ENCODE data around the gene ZKSCAN8.
"Not testable (repeated sequence)": the region's sequence is repeated elsewhere in the genome, so short reads cannot be mapped to it uniquely, and the experiment has no call there.

Gene ZKSCAN8

GRCh38 chr6:28141500-28142329, at the start of gene ZKSCAN8:
TSS of gene ZKSCAN8 (plus strand) at chr6:28141883. CDS start at chr6:28148408, 6,525 bp downstream.
- peak; percentile 67 to 95 (median 82) for DNase-seq
- intact Hi-C loops (cut with DNase I), result no loop called here

GRCh38 chr6:28102222-28102621, 39.5 kb upstream of the ZKSCAN8 start:
- DNase-seq, result not testable (repeated sequence)

GRCh38 chr6:28102699-28103098, 39.0 kb upstream of the ZKSCAN8 start:
- DNase-seq; intact Hi-C loops (cut with DNase I): not testable (repeated sequence)

More at GRCh38 chr6:28102222-28102621, 39.5 kb upstream of the ZKSCAN8 start:
- intact Hi-C loops (cut with DNase I), result not testable (repeated sequence)

- intact Hi-C loops (cut with DNase I), result no loop called here
- DNase-seq, result peak; percentile 49 to 92 (median 84)
Measured at GRCh38 chr6:28104392-28105244, 37.1 kb upstream of the ZKSCAN8 start.

- intact Hi-C loops (cut with DNase I), result no loop called here
Measured at GRCh38 chr6:28105245-28105639, 36.4 kb upstream of the ZKSCAN8 start.

GRCh38 chr6:28107506-28107905, 34.2 kb upstream of the ZKSCAN8 start:
- peak in 24 of 42 donors; percentile 7 to 57 (median 32) for DNase-seq
- intact Hi-C loops (cut with DNase I), result no loop called here

More at GRCh38 chr6:28105245-28105639, 36.4 kb upstream of the ZKSCAN8 start:
- no peak for DNase-seq

GRCh38 chr6:28111964-28112363, 29.7 kb upstream of the ZKSCAN8 start:
- no peak for DNase-seq
- intact Hi-C loops (cut with DNase I), result no loop called here

GRCh38 chr6:28115799-28116198, 25.9 kb upstream of the ZKSCAN8 start:
- intact Hi-C loops (cut with DNase I), result no loop called here
- DNase-seq, result no peak

GRCh38 chr6:28117386-28118050, 24.2 kb upstream of the ZKSCAN8 start:
- peak in 1 of 42 donors; percentile 28 for DNase-seq
- intact Hi-C loops (cut with DNase I), result no loop called here

GRCh38 chr6:28118217-28118616, 23.5 kb upstream of the ZKSCAN8 start:
- intact Hi-C loops (cut with DNase I), result no loop called here
- no peak for DNase-seq

GRCh38 chr6:28121876-28122275, 19.8 kb upstream of the ZKSCAN8 start:
- DNase-seq, result no peak
- intact Hi-C loops (cut with DNase I), result no loop called here

GRCh38 chr6:28122283-28122682, 19.4 kb upstream of the ZKSCAN8 start:
- intact Hi-C loops (cut with DNase I); DNase-seq: not testable (repeated sequence)

- intact Hi-C loops (cut with DNase I), result no loop called here
- DNase-seq, result peak; percentile 56 to 91 (median 81)
Measured at GRCh38 chr6:28124350-28124970, 17.2 kb upstream of the ZKSCAN8 start, which contains the start of gene ZSCAN16. TSS of gene ZSCAN16 (plus strand) at chr6:28124609. CDS start at chr6:28125444, 835 bp downstream.

GRCh38 chr6:28124971-28125353, 16.7 kb upstream of the ZKSCAN8 start:
- no peak for DNase-seq
- intact Hi-C loops (cut with DNase I), result no loop called here

GRCh38 chr6:28125401-28125800, 16.3 kb upstream of the ZKSCAN8 start:
- intact Hi-C loops (cut with DNase I), result no loop called here

GRCh38 chr6:28134015-28134414, 7.7 kb upstream of the ZKSCAN8 start:
- peak in 5 of 42 donors; percentile 9 to 21 (median 16) for DNase-seq
- intact Hi-C loops (cut with DNase I), result loop anchor here (10.0 kb wide), 2 partner anchors 49 to 221 kb away; partner anchors contain the start of gene ZNF165

More at GRCh38 chr6:28125401-28125800, 16.3 kb upstream of the ZKSCAN8 start:
- DNase-seq, result no peak

GRCh38 chr6:28134716-28135115, 7.0 kb upstream of the ZKSCAN8 start:
- intact Hi-C loops (cut with DNase I), result loop anchor here (5.0 to 10.0 kb wide), 3 partner anchors 50 to 220 kb away; partner anchors contain the start of genes ZNF165 and ZSCAN26
- DNase-seq, result no peak

GRCh38 chr6:28135393-28135792, 6.3 kb upstream of the ZKSCAN8 start:
- intact Hi-C loops (cut with DNase I), result loop anchor here (5.0 to 10.0 kb wide), 3 partner anchors 51 to 219 kb away; partner anchors contain the start of genes ZNF165 and ZSCAN26
- DNase-seq, result no peak
